WERI-Rb-1 (cell line): ENCODE results near the gene SIX1.

Experiments
- DNase-seq: peaks from one replicate; pipeline ENCODE4 v3.0.0-alpha.2; 2020
- H3K27ac ChIP-seq: fragments of 250-450 bp; sonication (Bioruptor Pico); 2 replicates; pipeline ENCODE4 v1.5.1; 2020; ENCODE audit warnings: mild to moderate bottlenecking, moderate library complexity
- H3K27me3 ChIP-seq: fragments of 250-450 bp; sonication (Bioruptor Pico); 2 replicates; pipeline ENCODE4 v1.5.1; 2021; ENCODE audit warnings: mild to moderate bottlenecking, low read depth, moderate library complexity; ENCODE audit not compliant: insufficient read depth, severe bottlenecking
- H3K36me3 ChIP-seq: fragments of 250-450 bp; sonication (Bioruptor Pico); 2 replicates; pipeline ENCODE4 v1.5.1; 2020; ENCODE audit warnings: mild to moderate bottlenecking, moderate library complexity
- H3K4me3 ChIP-seq: 2 replicates; pipeline ENCODE4 v1.5.1; 2011; ENCODE audit warnings: low read depth, mild to moderate bottlenecking, control low read depth, low read length
- H3K9me3 ChIP-seq: fragments of 250-450 bp; sonication (Bioruptor Pico); 2 replicates; pipeline ENCODE4 v1.5.1; 2021; ENCODE audit warnings: mild to moderate bottlenecking, moderate library complexity; ENCODE audit not compliant: severe bottlenecking
- TF ChIP-seq, protein P1 (sequence below): IDR thresholded peaks from 2 replicates; pipeline ENCODE4 v1.5.1; 2011; ENCODE audit warnings: low read depth, mild to moderate bottlenecking, control low read depth, inconsistent platforms, low read length

SIX1 gene

DNA sequence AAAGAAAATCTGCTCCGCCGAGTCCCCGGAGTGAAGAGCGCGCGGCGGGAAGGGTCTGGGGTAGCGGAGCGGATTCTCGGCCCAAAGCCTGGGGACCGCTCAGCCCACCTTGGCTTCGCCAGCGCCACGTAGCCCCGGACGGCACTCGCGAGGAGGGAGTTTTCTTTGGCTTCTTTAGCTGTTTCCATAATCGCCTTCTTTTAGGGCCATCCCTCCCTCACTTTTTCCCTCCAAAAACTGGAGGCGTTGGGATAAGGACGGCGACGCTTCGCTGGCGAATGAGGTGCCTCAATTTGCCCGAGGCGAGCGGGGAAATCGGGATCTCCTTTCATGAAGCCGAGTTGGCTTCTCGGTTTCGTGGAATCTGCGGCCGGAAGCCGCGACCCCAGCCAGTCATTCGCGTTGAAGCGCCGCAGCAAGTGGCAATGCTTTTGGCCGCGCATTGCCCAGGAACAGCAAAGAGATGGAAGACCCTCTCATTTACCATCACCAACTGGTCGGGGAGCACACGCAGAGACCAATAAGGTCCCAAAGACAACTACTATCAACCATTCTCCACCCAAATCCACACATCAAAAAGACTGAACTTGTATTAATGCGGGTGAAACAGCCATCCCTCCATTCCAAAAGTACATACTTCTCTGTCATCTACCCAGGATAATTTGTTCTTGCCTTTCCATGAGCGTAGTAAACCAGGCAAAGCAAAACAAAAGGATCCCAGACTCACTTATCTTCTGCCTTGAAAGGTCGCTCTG lies 8.4 kb upstream of the SIX1 start:
- H3K36me3 ChIP-seq: no peaks in the 10 kb centered on the region
- peaks cover 15% of the 10 kb centered on the region for H3K27me3 ChIP-seq
- no peaks in the 10 kb centered on the region for H3K9me3 ChIP-seq
- H3K27ac ChIP-seq: no peak overlapping the region
- no peak overlapping the region for H3K4me3 ChIP-seq
- TF ChIP-seq, protein P1, sequence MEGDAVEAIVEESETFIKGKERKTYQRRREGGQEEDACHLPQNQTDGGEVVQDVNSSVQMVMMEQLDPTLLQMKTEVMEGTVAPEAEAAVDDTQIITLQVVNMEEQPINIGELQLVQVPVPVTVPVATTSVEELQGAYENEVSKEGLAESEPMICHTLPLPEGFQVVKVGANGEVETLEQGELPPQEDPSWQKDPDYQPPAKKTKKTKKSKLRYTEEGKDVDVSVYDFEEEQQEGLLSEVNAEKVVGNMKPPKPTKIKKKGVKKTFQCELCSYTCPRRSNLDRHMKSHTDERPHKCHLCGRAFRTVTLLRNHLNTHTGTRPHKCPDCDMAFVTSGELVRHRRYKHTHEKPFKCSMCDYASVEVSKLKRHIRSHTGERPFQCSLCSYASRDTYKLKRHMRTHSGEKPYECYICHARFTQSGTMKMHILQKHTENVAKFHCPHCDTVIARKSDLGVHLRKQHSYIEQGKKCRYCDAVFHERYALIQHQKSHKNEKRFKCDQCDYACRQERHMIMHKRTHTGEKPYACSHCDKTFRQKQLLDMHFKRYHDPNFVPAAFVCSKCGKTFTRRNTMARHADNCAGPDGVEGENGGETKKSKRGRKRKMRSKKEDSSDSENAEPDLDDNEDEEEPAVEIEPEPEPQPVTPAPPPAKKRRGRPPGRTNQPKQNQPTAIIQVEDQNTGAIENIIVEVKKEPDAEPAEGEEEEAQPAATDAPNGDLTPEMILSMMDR: no peak
- no peak for DNase-seq

DNA sequence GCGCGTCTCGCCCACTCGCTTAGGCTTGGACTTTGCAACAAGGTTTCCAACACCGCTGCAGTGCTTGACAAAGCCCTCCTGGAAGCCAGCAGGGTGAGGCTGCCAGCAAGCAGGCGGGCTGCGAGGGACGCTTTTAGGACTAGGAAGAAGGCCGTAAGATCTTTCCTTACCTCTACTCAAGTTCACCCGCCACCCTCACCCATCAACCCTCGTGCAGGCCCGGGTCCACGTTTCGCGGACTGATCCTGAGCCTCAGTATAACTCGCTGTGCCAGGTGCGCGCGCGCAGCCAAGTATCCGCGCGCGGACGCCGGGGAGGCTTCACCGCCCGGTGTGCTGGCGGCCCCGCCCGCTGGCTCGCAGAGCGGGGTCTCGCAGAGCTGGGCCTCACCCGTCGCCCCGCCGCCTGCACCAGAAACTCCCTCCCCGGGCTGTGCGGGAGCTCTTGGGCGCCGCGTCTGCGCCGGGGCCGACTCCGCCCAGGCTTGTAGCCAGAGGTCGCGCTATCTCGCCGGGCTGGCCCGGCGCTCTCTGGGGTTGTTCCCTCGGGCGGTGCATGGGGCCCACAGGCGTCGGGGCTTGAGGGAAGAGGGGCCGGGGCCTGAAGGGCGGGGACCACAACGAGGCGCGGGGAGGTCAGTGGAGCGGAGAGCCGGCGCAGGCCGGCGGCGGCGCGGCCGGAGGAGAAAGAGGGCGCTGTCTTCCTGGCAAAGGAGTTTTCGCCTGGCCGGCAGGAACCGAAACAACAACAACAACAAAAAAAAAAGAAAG lies 7.6 kb upstream of the SIX1 start:
- Histone ChIP-seq H3K36me3 (no peaks in the 10 kb centered on the region), H3K27ac (no peak overlapping the region), H3K4me3 (no peak overlapping the region), H3K27me3 (peaks cover 21% of the 10 kb centered on the region), H3K9me3 (no peaks in the 10 kb centered on the region)
- DNase-seq: no peak
- TF ChIP-seq, protein P1: no peak

DNA sequence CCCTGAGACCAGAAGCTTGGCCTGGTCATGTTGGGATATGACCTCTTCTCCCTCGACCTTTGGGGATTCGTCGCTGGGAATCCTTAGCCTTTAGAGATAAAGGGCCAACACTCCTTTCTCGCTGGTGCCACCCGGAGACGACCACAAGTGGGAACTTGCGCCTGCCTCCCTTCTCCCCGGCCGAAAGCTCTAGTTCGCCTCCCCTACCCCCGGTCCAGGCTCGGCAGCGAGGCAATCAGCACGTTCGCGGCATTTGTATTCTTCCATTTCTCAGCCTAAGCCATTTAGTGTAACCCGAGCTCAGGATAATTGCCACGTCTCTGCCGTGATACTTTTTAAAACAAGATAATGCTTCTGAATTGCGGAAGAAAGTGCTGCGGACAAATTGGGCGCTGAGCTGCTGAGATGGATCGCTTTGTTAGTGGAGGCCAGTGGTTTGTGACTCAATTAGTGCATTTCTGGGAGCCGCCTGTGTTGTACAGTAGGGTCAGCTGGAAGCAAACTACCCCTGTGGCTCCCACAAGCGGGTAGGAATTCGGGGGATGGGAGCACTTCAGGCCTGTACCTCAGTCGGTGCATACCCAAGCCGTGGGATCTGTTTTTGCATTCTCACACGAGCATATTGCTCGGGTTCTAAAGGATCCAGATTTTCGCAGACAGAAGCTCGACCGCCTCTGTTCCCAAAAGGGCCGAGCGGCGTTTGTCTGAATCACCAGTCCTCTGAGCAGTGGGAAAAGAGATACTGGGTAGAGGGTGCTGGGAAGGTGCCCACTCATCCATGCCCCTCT lies 6.8 kb upstream of the SIX1 start:
- no peaks in the 10 kb centered on the region for H3K36me3 ChIP-seq
- TF ChIP-seq, protein P1: no peak
- no peaks in the 10 kb centered on the region for H3K9me3 ChIP-seq
- DNase-seq: no peak
- H3K4me3 ChIP-seq: no peak overlapping the region
- peaks cover 21% of the 10 kb centered on the region for H3K27me3 ChIP-seq
- no peak overlapping the region for H3K27ac ChIP-seq

DNA sequence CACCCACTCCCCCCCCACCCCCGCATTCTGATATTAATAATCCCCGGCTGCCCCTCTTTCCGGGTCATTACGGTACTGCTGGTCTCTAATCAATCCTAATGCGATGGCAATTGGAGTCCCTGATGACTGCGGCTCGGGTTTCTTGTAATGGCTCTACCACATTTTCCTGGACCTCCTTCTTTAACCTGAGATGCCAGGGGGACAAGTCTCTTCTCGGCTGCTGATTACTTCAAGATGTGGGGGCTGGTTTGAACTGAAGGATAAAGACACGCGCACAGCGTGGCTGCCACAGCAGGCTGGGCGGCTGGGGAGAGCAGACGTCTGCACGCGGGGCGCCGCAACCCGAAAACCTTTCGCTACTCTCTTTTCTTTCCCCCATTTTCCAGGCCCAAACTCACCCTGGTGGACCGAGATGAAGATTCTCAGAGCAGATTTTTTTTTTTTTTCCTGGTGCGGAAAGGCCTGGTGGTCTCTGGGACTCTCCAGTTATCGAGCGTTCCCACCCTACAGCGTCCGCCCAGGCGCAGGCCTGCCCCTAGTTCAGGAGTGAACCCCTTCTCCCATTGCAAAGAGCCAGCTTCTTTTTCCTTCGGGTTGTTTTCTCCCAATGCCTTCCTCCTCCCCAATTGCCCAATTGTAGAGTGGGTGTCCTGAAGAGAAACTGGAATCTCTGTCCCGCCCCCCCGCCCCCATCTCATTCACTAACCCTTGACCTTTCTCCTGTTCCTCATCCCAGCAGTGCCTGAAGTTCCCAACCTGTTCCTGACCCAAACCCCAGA lies 6.0 kb upstream of the SIX1 start:
- H3K27me3 ChIP-seq: peaks cover 21% of the 10 kb centered on the region
- DNase-seq: no peak

DNA sequence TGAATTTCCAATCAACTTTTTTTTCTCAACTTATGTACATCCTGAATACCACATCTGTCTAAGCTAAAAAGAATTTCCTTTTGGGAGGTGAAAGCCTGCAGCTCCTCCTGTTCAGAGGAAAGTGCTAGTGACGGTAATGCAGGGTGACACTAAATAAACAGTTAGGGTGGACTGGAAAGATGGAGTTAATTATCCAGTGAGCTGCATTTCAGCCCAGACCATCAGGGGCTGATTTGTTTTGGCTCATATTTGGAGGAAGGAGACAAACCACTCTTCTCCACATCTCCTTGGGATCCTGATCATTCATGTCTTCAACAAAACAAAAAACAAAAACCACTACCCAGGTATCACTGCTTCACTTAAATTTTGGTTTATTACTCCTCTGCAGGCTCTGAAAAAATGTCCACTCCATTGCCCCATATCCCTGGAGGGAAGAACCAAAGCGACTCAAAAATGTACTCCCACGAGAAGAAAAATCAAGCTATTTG lies 5.1 kb upstream of the SIX1 start:
- H3K4me3 ChIP-seq: no peak overlapping the region
- no peaks in the 10 kb centered on the region for H3K36me3 ChIP-seq
- no peaks in the 10 kb centered on the region for H3K9me3 ChIP-seq
- H3K27ac ChIP-seq: no peak overlapping the region
- TF ChIP-seq, protein P1: no peak
- DNase-seq: no peak
- peaks cover 21% of the 10 kb centered on the region for H3K27me3 ChIP-seq

More for the DNA sequence above, 6.0 kb upstream of the SIX1 start:
- TF ChIP-seq, protein P1: no peak
- no peaks in the 10 kb centered on the region for H3K9me3 ChIP-seq
- no peak overlapping the region for H3K4me3 ChIP-seq
- no peaks in the 10 kb centered on the region for H3K36me3 ChIP-seq
- no peak overlapping the region for H3K27ac ChIP-seq
